ENCODE results near the gene SEMA5A. TPM values are rescaled to one million over a fixed set of nuclear protein-coding genes. Genes with fewer than 3 reads are reported as not detected.

The SEMA5A gene, protein sequence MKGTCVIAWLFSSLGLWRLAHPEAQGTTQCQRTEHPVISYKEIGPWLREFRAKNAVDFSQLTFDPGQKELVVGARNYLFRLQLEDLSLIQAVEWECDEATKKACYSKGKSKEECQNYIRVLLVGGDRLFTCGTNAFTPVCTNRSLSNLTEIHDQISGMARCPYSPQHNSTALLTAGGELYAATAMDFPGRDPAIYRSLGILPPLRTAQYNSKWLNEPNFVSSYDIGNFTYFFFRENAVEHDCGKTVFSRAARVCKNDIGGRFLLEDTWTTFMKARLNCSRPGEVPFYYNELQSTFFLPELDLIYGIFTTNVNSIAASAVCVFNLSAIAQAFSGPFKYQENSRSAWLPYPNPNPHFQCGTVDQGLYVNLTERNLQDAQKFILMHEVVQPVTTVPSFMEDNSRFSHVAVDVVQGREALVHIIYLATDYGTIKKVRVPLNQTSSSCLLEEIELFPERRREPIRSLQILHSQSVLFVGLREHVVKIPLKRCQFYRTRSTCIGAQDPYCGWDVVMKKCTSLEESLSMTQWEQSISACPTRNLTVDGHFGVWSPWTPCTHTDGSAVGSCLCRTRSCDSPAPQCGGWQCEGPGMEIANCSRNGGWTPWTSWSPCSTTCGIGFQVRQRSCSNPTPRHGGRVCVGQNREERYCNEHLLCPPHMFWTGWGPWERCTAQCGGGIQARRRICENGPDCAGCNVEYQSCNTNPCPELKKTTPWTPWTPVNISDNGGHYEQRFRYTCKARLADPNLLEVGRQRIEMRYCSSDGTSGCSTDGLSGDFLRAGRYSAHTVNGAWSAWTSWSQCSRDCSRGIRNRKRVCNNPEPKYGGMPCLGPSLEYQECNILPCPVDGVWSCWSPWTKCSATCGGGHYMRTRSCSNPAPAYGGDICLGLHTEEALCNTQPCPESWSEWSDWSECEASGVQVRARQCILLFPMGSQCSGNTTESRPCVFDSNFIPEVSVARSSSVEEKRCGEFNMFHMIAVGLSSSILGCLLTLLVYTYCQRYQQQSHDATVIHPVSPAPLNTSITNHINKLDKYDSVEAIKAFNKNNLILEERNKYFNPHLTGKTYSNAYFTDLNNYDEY
- polyA plus RNA-seq (ENCODE audit: insufficient read length in 4 of 4), result 10 to 100 TPM; 35.9 to 42.6 (median 41.2) TPM

- peak in 2 of 4 donors; percentile 49 to 53 for DNase-seq (ENCODE audit: low read depth in 4 of 4, low spot score in 3 of 4)
These were observed at the start of gene SEMA5A for GRCh38 chr5:9545992-9546851. TSS of gene SEMA5A (minus strand) at chr5:9546075. CDS start at chr5:9379946, 166,129 bp downstream.

DNA sequence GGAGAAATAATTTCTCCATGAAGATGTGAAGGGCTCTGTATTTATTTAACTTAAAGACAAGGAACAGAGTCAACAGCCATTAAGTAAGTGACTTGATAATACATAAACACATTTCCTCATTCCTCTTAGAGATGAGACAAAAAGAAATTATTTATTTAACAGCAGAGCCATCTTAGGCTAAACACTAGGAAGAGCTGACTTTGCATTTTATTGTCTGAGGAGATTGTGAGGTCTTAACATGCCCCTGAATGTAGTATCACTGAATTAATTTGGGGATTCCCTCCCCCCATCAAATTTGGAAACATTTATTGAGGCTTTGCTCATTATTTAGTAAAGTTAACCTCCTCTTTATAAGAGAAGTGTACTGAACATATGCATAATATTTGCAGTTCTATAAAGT is 49.0 kb upstream of the SEMA5A start:
- no peak for DNase-seq (ENCODE audit: low read depth in 4 of 4, low spot score in 3 of 4)

DNA sequence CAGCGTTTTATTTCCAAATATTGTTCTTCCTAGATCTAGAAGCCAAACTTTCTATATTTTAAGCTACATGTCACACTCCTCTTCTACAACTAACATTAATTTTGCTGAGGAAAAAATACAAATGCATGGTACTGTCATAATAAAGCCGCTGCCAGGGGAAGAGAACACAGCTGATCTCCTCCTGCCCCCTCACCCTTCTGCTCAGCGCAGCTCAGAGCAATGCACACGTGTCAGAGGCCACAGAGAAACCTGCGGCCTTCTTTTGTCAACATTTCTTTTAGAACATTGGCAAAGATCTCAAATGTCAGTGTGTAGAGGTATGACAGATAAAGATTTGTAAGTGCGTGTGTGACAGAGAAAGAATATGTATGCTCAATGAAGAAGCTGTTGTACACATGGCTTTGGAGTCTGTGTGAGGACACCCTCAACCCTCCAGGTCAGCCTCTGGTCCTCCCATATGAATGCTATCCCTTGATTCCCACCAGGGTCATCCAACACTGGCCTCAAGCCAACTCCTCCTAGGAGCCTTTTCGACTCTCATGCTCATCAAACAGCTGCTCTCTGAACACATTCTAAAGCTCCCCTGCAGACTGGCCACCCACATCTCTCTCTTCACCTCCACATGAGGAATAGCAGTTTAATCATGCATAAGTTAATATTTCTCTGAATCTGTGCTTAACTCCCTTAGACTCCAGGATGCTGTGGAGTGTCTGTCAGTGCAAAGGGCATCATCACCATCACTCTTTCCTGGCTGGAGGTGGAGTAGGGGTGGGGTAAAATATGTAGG is 43.4 kb upstream of the SEMA5A start:
- DNase-seq (ENCODE audit: low read depth in 4 of 4, low spot score in 3 of 4), result no peak

DNA sequence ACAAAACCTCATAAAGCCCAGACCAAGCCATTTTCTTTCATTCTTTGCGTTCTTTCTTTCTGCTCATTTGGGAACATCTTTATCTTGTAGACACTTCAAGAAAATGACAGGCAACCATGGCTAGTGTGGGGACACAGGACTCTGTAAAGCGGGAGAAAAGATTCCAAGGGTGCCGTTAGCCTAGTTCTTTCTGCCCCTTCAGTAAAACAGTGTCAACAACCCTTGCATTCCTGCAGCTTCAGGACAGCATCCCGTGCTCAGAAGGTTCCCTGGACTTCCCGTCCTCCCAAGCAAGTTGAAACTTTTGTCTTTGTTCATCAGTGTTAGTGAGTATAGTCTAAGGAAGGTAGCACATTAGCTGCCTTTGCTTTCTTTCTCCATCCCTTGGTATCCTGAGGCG is 42.4 kb upstream of the SEMA5A start:
- no peak for DNase-seq (ENCODE audit: low read depth in 4 of 4, low spot score in 3 of 4)

GRCh38 chr5:9587135-9587534 is 41.3 kb upstream of the SEMA5A start:
- DNase-seq (ENCODE audit: low read depth in 4 of 4, low spot score in 3 of 4), result no peak

DNA sequence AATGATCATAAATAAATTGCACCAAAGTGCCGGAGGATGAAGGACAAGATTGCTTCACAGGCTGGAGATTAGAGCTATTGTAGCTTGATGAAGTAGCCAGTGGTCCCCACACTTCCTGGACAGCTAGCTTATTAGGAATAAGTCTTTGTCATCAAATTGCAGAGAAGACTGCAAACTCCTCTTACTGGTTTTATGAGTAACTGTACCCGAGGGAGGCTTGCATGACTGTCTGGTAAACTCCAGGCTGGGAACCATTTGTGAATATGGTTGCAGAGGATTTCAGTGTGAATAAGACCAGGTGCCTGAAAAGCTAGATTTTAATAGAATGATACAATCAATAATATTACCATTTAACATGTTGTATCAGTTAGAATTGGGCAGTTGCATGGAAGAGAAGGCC is 36.5 kb upstream of the SEMA5A start:
- no peak for DNase-seq (ENCODE audit: low read depth in 4 of 4, low spot score in 3 of 4)

GRCh38 chr5:9573796-9574195 is 27.9 kb upstream of the SEMA5A start:
- DNase-seq (ENCODE audit: low read depth in 4 of 4, low spot score in 3 of 4), result no peak

GRCh38 chr5:9572246-9572645 is 26.4 kb upstream of the SEMA5A start:
- no peak for DNase-seq (ENCODE audit: low read depth in 4 of 4, low spot score in 3 of 4)

GRCh38 chr5:9570876-9571275 is 25.0 kb upstream of the SEMA5A start:
- no peak for DNase-seq (ENCODE audit: low read depth in 4 of 4, low spot score in 3 of 4)

DNA sequence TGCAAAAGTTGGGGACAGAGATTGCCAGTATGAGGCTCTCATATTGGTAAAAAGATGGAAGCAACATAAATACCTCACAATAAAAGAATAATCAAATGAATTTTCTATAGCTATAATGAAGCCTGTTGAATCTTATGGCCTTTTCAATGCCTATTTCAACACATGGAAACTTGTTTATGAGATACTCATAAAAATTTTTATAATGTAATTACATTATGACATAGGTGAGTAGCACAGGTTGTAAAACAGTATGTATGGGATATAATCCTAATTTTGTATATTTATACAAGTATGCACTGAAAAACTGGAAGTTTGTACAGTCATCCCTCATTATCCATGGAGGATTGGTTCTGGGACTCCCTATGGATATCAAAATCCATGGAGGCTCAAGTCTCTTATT is 21.2 kb upstream of the SEMA5A start:
- no peak for DNase-seq (ENCODE audit: low read depth in 4 of 4, low spot score in 3 of 4)

GRCh38 chr5:9564752-9565151 is 18.9 kb upstream of the SEMA5A start:
- DNase-seq (ENCODE audit: low read depth in 4 of 4, low spot score in 3 of 4), result no peak

- DNase-seq (ENCODE audit: low read depth in 4 of 4, low spot score in 3 of 4), result no peak
These were observed 16.3 kb upstream of the SEMA5A start for GRCh38 chr5:9562141-9562540.

DNA sequence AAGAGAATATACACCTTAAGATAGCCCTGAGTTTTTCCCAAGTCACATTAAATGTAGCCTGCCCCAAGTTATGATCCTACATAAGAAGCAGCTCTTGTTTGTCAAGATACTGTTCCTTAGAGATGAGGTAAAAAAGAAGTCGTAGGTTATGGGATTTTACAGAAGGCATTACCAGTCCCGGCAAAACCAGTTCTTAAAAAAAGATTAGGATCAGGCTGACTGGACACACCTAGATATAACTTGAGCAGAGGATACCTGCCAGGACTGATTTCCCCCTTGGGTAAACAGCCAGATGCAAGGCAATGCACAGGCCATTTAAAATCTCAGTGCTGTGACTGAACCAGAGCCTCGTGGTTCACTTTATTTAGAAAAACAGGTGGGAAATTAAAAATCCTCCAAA is 14.1 kb upstream of the SEMA5A start:
- no peak for DNase-seq (ENCODE audit: low read depth in 4 of 4, low spot score in 3 of 4)

GRCh38 chr5:9558319-9558965 is 12.6 kb upstream of the SEMA5A start:
- no peak for DNase-seq (ENCODE audit: low read depth in 4 of 4, low spot score in 3 of 4)

- DNase-seq (ENCODE audit: low read depth in 4 of 4, low spot score in 3 of 4), result no peak
These were observed 11.8 kb upstream of the SEMA5A start for GRCh38 chr5:9557696-9558095.

GRCh38 chr5:9555961-9556360 is 10.1 kb upstream of the SEMA5A start:
- no peak for DNase-seq (ENCODE audit: low read depth in 4 of 4, low spot score in 3 of 4)

GRCh38 chr5:9554122-9554521 is 8.2 kb upstream of the SEMA5A start:
- DNase-seq (ENCODE audit: low read depth in 4 of 4, low spot score in 3 of 4), result no peak

GRCh38 chr5:9553561-9553960 is 7.7 kb upstream of the SEMA5A start:
- no peak for DNase-seq (ENCODE audit: low read depth in 4 of 4, low spot score in 3 of 4)
